CD4-positive, alpha-beta T cell treated with Interferon gamma for 1 hour (primary cell): Measurements from ENCODE around the gene CELF2.

Experiments
- DNase-seq: peaks from one replicate; pipeline ENCODE4 v3.0.0-alpha.2; 2020

Gene CELF2

DNA sequence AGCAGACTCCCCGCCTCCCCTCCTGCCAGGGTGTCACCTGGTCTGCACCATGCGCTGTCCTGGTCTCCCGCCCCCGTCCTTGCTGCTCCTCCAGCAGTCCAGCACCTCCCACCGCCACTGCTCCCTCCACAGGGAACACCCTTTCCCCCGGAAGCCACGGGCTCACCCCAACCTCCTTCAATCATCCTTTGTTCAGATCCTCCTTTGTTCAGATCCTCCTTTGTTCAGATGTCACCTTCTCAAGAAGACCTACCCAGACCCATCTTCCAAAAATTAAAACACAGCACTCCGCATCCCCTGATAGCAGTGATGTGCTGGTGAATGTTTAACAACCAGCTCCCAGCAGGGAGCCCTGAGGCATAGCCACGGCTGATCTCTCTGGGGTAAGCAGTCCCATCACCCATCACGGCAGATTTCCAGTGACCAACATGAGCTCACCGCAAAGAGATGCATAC lies 356.1 kb downstream of the CELF2 start:
- no peak for DNase-seq

DNA sequence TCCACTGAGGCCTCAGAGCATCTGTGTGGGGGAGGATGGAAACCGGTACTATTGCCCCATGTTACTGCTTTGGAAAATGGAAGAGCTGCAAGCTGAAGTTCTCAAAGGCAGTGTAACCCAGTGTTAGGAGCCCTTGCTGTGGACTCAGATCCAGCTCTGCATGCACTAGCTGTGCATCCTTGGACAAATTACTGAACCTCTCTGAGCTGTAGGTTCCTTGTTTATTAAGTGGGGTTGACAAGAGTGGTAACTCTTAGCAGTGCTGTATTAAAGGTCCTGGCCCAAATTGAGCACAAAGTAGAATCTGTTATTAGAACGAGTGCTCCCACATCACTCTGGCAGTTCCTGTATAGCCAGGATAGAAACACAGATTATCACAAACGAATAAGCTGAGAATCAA lies 359.6 kb downstream of the CELF2 start:
- no peak for DNase-seq

DNA sequence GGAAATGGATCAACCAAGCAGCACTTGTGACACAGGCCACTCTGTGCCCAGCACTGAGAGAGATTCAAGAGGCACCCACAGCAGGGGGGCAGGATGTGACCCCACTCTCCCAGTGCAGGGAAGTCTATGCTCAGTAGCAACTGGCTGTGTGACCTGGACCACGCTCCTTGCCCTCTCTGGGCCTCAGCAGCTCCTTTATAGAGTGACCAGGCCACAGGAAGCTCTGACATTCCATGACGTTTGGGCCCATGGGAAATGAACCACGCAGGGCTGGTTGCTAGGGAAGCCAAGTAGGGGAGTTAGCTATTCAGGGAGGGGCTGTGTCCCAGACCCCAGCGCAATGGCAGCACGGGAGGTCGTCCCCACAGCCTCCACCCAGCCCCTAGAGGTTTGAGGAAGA lies 361.2 kb downstream of the CELF2 start:
- no peak for DNase-seq

DNA sequence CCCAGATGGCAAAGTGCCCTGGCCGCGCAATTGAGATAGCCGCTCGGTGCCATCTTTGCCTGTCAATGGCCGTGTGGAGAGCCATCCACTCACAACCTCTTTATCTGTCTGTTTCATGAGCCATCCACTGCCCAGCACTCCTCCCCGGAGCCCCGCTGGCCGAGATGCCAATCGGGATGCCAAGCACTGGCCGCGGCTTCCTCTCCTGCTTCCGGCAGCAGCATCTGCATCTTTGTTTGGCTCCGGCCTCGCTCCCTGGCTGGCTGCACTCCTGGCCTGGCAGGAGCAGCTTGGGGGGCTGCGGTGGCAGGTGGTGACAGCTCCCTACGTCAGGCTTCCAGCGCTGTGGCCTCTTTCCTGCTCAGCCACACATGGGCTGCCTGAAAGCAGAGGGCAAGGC lies 362.1 kb downstream of the CELF2 start:
- no peak for DNase-seq

DNA sequence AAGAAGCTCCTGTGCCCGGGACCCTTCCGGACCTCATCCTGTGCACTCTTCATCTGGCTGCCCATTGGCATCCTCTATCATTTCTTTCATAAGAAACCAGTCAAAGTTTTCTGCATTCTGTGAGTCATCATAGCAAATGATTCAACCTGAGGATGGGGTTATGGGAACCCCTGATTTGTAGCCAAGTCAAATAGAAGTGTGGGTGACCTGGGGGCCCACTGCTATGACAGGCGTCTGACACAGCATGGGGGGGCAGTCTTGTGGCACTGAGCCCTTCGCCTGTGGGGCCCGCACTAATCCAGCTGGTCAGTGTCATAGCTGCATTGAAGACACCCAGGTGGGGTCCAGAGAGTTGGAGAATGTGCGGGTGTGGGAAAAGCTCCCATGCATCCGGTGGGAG lies 363.4 kb downstream of the CELF2 start:
- no peak for DNase-seq

DNA sequence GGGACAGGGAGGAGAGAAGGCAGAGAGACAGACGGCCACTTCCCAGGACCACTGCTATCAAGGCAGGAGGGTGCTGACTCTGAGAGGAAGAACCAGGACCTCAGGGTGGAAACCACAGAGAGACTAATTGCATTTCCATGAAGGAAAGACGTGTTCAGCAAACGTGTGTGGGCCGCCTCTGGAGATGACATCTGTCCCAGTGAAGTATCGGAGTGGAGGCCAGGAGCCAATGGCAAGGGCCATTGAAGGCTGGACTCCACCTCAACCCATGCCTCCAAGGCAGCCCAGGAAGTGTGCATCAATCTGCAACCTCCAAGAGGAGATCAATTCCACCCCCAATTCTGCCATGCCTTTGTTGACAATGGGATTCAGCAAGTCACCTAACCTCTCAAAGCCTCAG lies 363.8 kb downstream of the CELF2 start:
- no peak for DNase-seq

DNA sequence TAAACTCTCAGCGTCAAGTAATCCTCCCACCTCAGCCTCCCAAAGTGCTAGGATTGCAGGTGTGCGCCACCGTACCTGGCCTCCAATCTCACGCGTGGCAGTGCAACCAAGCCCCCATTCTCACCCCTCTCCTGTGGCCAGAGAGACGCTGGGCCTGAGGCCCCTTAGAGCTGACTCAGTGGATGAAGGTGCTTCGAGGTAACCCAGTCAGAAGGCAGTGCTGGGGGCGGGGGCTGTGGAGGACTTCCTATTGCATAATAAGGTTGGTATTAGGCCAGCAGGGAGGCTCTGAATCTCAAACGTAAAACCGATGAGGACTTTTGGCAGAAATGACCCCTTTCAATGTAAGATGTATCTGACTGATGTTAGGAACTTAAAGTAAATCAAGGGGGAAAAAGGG lies 364.5 kb downstream of the CELF2 start:
- no peak for DNase-seq

DNA sequence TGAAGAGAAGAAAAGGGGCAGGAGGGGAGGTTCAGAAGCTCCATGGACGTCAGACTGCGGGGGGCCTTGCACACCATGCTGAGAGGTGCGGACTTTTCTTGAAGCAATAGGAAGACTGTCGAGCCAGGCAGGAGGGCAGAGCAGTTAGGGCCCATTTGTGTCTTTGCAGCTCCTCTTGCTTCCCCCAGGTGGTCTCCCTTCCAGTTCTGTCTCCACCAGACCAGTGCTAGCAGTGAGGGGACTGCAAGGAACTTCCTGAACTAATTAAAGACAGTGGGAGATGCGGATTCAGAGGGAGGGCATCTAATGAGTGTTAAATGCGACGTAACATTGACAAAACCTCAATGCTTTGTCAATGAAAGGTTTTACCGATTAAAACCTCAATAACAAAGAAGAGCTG lies 368.4 kb downstream of the CELF2 start:
- no peak for DNase-seq
